NOMO-1 treated with DMSO at 0.1 percent for 48 hours (cell line): Measurements from ENCODE around the gene FAM118B.
"Not testable (repeated sequence)": the region's sequence is repeated elsewhere in the genome, so short reads cannot be mapped to it uniquely, and the experiment has no call there.

ENCODE experiments used
- DNase-seq: peaks from one replicate; lab custom pipeline; 2025; ENCODE audit not compliant: unreplicated experiment; lab: John Stamatoyannopoulos, UW

Gene FAM118B

GRCh38 chr11:126217491-126217890 is 5.9 kb downstream of the FAM118B start:
- DNase-seq: peak; percentile 13

GRCh38 chr11:126219547-126219946 is 8.0 kb downstream of the FAM118B start:
- DNase-seq: no peak

GRCh38 chr11:126224647-126225294 is 13.2 kb downstream of the FAM118B start:
- no peak for DNase-seq

GRCh38 chr11:126225295-126225665 is 13.7 kb downstream of the FAM118B start:
- no peak for DNase-seq

- no peak for DNase-seq
These were observed 14.9 kb downstream of the FAM118B start for GRCh38 chr11:126226334-126227084.

- no peak for DNase-seq
These were observed 18.4 kb downstream of the FAM118B start for GRCh38 chr11:126229858-126230540.

- DNase-seq: no peak
These were observed 20.3 kb downstream of the FAM118B start for GRCh38 chr11:126231725-126232459.

GRCh38 chr11:126232683-126233082 is 21.1 kb downstream of the FAM118B start:
- no peak for DNase-seq

- DNase-seq: no peak
These were observed 21.8 kb downstream of the FAM118B start for GRCh38 chr11:126233391-126233790.

GRCh38 chr11:126246636-126247035 is 35.1 kb downstream of the FAM118B start:
- no peak for DNase-seq

- no peak for DNase-seq
These were observed 41.7 kb downstream of the FAM118B start for GRCh38 chr11:126253265-126253664.

GRCh38 chr11:126254819-126255218 is 43.2 kb downstream of the FAM118B start:
- no peak for DNase-seq

- not testable (repeated sequence) for DNase-seq
These were observed 43.9 kb downstream of the FAM118B start for GRCh38 chr11:126255507-126255906.

- DNase-seq: no peak
These were observed 44.6 kb downstream of the FAM118B start for GRCh38 chr11:126256216-126256615.

GRCh38 chr11:126257144-126257543 is 45.6 kb downstream of the FAM118B start:
- no peak for DNase-seq

- no peak for DNase-seq
These were observed 46.2 kb downstream of the FAM118B start for GRCh38 chr11:126257764-126258163.

GRCh38 chr11:126262216-126262615 is 50.6 kb downstream of the FAM118B start:
- no peak for DNase-seq

GRCh38 chr11:126263489-126263888 is 51.9 kb downstream of the FAM118B start:
- no peak for DNase-seq

- DNase-seq: no peak
These were observed 54.2 kb downstream of the FAM118B start for GRCh38 chr11:126265811-126266210.

- DNase-seq: no peak
These were observed 56.1 kb downstream of the FAM118B start for GRCh38 chr11:126267650-126268049.

- no peak for DNase-seq
These were observed 56.8 kb downstream of the FAM118B start for GRCh38 chr11:126268361-126268707.
